LNCaP clone FGC (cell line): ENCODE data around the gene VPS11.
"Not testable (repeated sequence)": the region's sequence is repeated elsewhere in the genome, so short reads cannot be mapped to it uniquely, and the experiment has no call there.

ENCODE experiments used
- DNase-seq: peaks from one replicate; pipeline ENCODE4 v3.0.0-alpha.2; 2011; ENCODE audit warnings: low read depth
- H3K4me3 ChIP-seq: 2 replicates; pipeline ENCODE4 v1.5.1; 2011; ENCODE audit warnings: mild to moderate bottlenecking, low read depth, low read length, control low read depth
- CTCF ChIP-seq: IDR thresholded peaks from 2 replicates; pipeline ENCODE4 v1.5.1; 2012; ENCODE audit warnings: mild to moderate bottlenecking; ENCODE audit not compliant: control insufficient read depth, insufficient read depth; ENCODE audit errors: extremely low read depth

VPS11 gene

GRCh38 chr11:119095066-119095880 lies 27.7 kb downstream of the VPS11 start:
- peak; percentile 98 for DNase-seq
- 0 out of 2 replicates have a peak, but pooled peaks have one; percentile 16 for TF ChIP-seq CTCF
- peak overlapping the region; percentile 70 for H3K4me3 ChIP-seq

- no peak for TF ChIP-seq CTCF
- DNase-seq = no peak
- no peak overlapping the region for H3K4me3 ChIP-seq
These were observed 32.1 kb downstream of the VPS11 start for GRCh38 chr11:119099711-119100110.

GRCh38 chr11:119100246-119100970 lies 32.8 kb downstream of the VPS11 start:
- no peak for DNase-seq
- peak overlapping the region; percentile 82 for H3K4me3 ChIP-seq
- peak; percentile 50 for TF ChIP-seq CTCF

GRCh38 chr11:119100994-119101758 lies 33.6 kb downstream of the VPS11 start:
- TF ChIP-seq CTCF = no peak
- H3K4me3 ChIP-seq = peak overlapping the region; percentile 82
- DNase-seq = no peak

GRCh38 chr11:119101759-119102423 lies 34.3 kb downstream of the VPS11 start, which contains the start of gene DPAGT1:
Gene DPAGT1 (minus strand): TSS chr11:119101853. CDS start chr11:119101655, 198 bp downstream.
- TF ChIP-seq CTCF = no peak
- H3K4me3 ChIP-seq = peak within 1 kb of the TSS; percentile 82
- DNase-seq = peak; percentile 100

GRCh38 chr11:119103161-119103664 lies 35.6 kb downstream of the VPS11 start:
- DNase-seq = not testable (repeated sequence)
- H3K4me3 ChIP-seq = peak overlapping the region; percentile 82
